GM23338 (cell line): ENCODE results near the gene WNK2. TPM values are rescaled to one million over a fixed set of nuclear protein-coding genes. Genes with fewer than 3 reads are reported as not detected.

Source experiments
- ATAC-seq: fragments of 200-7000 bp; cut with Tn5 transposase; 3 replicates; pipeline ENCODE4 v1.9.1; 2020
- DNase-seq: peaks from one replicate; pipeline ENCODE4 v3.0.0-alpha.2; 2015; ENCODE audit warnings: low spot score
- H2AFZ ChIP-seq: fragments of 200-600 bp; sonication (generic); 2 replicates; pipeline ENCODE4 v1.8.0; 2016; ENCODE audit warnings: antibody characterized with exemption, mild to moderate bottlenecking, moderate library complexity
- H3F3A ChIP-seq: fragments of 200-600 bp; sonication (generic); replicated peaks from 2 replicates; pipeline ENCODE4 v1.8.0; 2017; ENCODE audit warnings: antibody characterized with exemption, mixed run types, low read depth
- H3K27ac ChIP-seq: fragments of 200-600 bp; sonication (generic); 2 replicates; pipeline ENCODE4 v1.6.1; 2016; ENCODE audit warnings: low read depth
- H3K27me3 ChIP-seq: fragments of 200-600 bp; sonication (generic); 2 replicates; pipeline ENCODE4 v1.8.0; 2016; ENCODE audit warnings: mild to moderate bottlenecking, mixed run types, moderate library complexity; ENCODE audit not compliant: insufficient read depth
- H3K36me3 ChIP-seq: fragments of 200-600 bp; sonication (generic); 2 replicates; pipeline ENCODE4 v1.8.0; 2016; ENCODE audit warnings: mild to moderate bottlenecking; ENCODE audit not compliant: insufficient read depth
- H3K4me1 ChIP-seq: fragments of 200-600 bp; sonication (generic); 2 replicates; pipeline ENCODE4 v1.8.0; 2016; ENCODE audit warnings: mild to moderate bottlenecking, moderate library complexity; ENCODE audit not compliant: insufficient read depth
- H3K4me2 ChIP-seq: fragments of 200-600 bp; sonication (generic); 2 replicates; pipeline ENCODE4 v1.7.1; 2017; ENCODE audit warnings: mixed run types
- H3K4me3 ChIP-seq: fragments of 200-600 bp; sonication (generic); 2 replicates; pipeline ENCODE4 v1.6.1; 2016; ENCODE audit warnings: mixed run types
- H3K79me2 ChIP-seq: fragments of 200-600 bp; sonication (generic); replicated peaks from 2 replicates; pipeline ENCODE4 v1.8.0; 2017; ENCODE audit warnings: mild to moderate bottlenecking; ENCODE audit not compliant: insufficient read depth
- H3K9me2 ChIP-seq: fragments of 200-600 bp; sonication (generic); 2 replicates; pipeline ENCODE4 v1.8.0; 2017; ENCODE audit not compliant: insufficient read depth
- H4K20me1 ChIP-seq: fragments of 200-600 bp; sonication (generic); replicated peaks from 2 replicates; pipeline ENCODE4 v1.8.0; 2017; ENCODE audit warnings: mild to moderate bottlenecking; ENCODE audit not compliant: insufficient read depth
- H3K27ac Mint-ChIP-seq: 2 replicates; pipeline ENCODE4 v1.8.0; 2020; ENCODE audit warnings: inconsistent platforms, mild to moderate bottlenecking, moderate library complexity, mixed read lengths
- H3K27me3 Mint-ChIP-seq: 3 replicates; pipeline ENCODE4 v1.8.0; 2022; ENCODE audit warnings: low read depth, mild to moderate bottlenecking, moderate library complexity, mixed read lengths, inconsistent platforms; ENCODE audit not compliant: insufficient read depth, poor library complexity
- H3K36me3 Mint-ChIP-seq: 3 replicates; pipeline ENCODE4 v1.8.0; 2021; ENCODE audit warnings: low read depth, mild to moderate bottlenecking, inconsistent platforms, moderate library complexity, mixed read lengths
- H3K4me1 Mint-ChIP-seq: 3 replicates; pipeline ENCODE4 v1.8.0; 2020; ENCODE audit warnings: mild to moderate bottlenecking, inconsistent platforms, mixed read lengths
- H3K4me3 Mint-ChIP-seq: 3 replicates; pipeline ENCODE4 v1.8.0; 2021; ENCODE audit warnings: moderate library complexity, mild to moderate bottlenecking, inconsistent platforms, mixed read lengths
- H3K9me3 Mint-ChIP-seq: 3 replicates; pipeline ENCODE4 v1.8.0; 2020; ENCODE audit warnings: moderate library complexity, mild to moderate bottlenecking, inconsistent platforms, mixed read lengths
- CREB1 ChIP-seq: fragments of 250-450 bp; sonication (Bioruptor Pico); IDR thresholded peaks from 2 replicates; pipeline ENCODE4 v1.5.0; 2020; ENCODE audit warnings: low read depth, mild to moderate bottlenecking, moderate library complexity
- EZH2 ChIP-seq: fragments of 200-600 bp; sonication (generic); IDR thresholded peaks from one replicate; pipeline ENCODE4 v1.8.0; 2017; ENCODE audit warnings: antibody characterized with exemption, mild to moderate bottlenecking, low read depth; ENCODE audit not compliant: unreplicated experiment
- EZH2phosphoT487 ChIP-seq: fragments of 200-600 bp; sonication (generic); IDR thresholded peaks from one replicate; pipeline ENCODE4 v1.8.1; 2018; ENCODE audit warnings: antibody characterized with exemption; ENCODE audit not compliant: unreplicated experiment
- JUNB ChIP-seq: IDR thresholded peaks from one replicate; pipeline ENCODE4 v1.6.1; 2016; ENCODE audit warnings: antibody characterized with exemption; ENCODE audit not compliant: unreplicated experiment
- NANOG ChIP-seq: IDR thresholded peaks from 2 replicates; pipeline ENCODE4 v1.6.1; 2016; ENCODE audit warnings: antibody characterized with exemption, borderline replicate concordance
- POLR2AphosphoS5 ChIP-seq: IDR thresholded peaks from 2 replicates; pipeline ENCODE4 v1.6.1; 2016; ENCODE audit warnings: antibody characterized with exemption, low read depth
- STAT1 ChIP-seq: IDR thresholded peaks from one replicate; pipeline ENCODE4 v1.6.1; 2016; ENCODE audit warnings: antibody characterized with exemption; ENCODE audit not compliant: unreplicated experiment
- ZNF114 ChIP-seq: fragments of 250-450 bp; sonication (Bioruptor Pico); IDR thresholded peaks from 2 replicates; pipeline ENCODE4 v1.5.0; 2020; ENCODE audit warnings: mild to moderate bottlenecking, moderate library complexity
- ZNF331 ChIP-seq: fragments of 250-450 bp; sonication (Bioruptor Pico); IDR thresholded peaks from 2 replicates; pipeline ENCODE4 v1.5.0; 2020; ENCODE audit warnings: low read depth, mild to moderate bottlenecking, moderate library complexity
- polyA plus RNA-seq: library from polyadenylated mRNA; unstranded; fragments of >200 nt; fragmentation: Nextera tagmentation; extraction: Ambion mirVana; gene quantifications from 2 replicates; pipeline ENCODE4 v1.2.1, GENCODE V29; 2016
- total RNA-seq: library from RNA; depleted of rRNA; stranded (reverse); fragments of >200 nt; shearing (Covaris generic); gene quantifications from 2 replicates; pipeline ENCODE4 v1.2.3, GENCODE V29; 2014
- TF ChIP-seq, protein P1 (sequence below): IDR thresholded peaks from 2 replicates; pipeline ENCODE4 v1.6.1; 2016; ENCODE audit warnings: antibody characterized with exemption
- TF ChIP-seq, protein P2 (sequence below): fragments of 250-450 bp; sonication (Bioruptor Pico); IDR thresholded peaks from 2 replicates; pipeline ENCODE4 v1.5.0; 2020; ENCODE audit warnings: mild to moderate bottlenecking, moderate library complexity
- TF ChIP-seq, protein P3 (sequence below): IDR thresholded peaks from one replicate; pipeline ENCODE4 v1.6.1; 2018; ENCODE audit warnings: antibody characterized with exemption; ENCODE audit not compliant: unreplicated experiment
- TF ChIP-seq, protein P4 (sequence below), 2 experiments: fragments of 200-600 bp in 1 of 2; sonication (generic) in 1 of 2; conservative IDR thresholded peaks; 2 replicates each; pipeline versions ENCODE4 v1.5.1 to v1.6.1; 2016 to 2017; ENCODE audit warnings: antibody characterized with exemption in 2 of 2, low read depth in 2 of 2, mild to moderate bottlenecking in 2 of 2, moderate library complexity in 1 of 2

WNK2 gene
- total and polyA plus RNA-seq, 2 experiments from 2014 or later, result 56.4 to 102 TPM

DNA sequence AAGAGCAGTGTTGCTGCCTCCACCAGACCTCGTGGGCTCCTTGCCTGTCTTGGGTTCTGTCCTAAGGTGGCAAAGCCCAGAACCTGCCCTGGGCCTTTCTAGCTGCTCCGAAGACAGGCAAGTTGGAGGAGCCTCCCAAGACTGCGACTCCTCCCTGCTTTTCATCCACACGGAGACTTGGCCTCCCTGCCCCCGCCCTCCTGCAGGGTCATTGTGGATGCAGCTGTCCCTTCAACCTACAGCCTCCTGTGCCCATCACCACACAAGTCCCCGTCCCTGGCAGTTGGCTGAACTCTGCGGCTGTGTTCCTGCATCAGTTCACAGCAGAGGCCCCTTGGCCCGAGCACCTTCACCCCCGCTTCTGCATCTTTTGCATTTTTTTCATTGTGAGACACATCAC is 59.2 kb downstream of the WNK2 start:
- peaks cover 9% of the 10 kb centered on the region for H3K27me3 Mint-ChIP-seq
- Histone ChIP-seq H3K4me1 (no peaks in the 10 kb centered on the region), H3K4me2 (no peak overlapping the region), H3K27ac (no peak overlapping the region), H3K79me2 (no peaks in the 10 kb centered on the region), H2AFZ (no peak overlapping the region), H3K9me2 (no peaks in the 10 kb centered on the region), H3K27me3 (no peaks in the 10 kb centered on the region), H3F3A (no peaks in the 10 kb centered on the region), H4K20me1 (0 out of 2 replicates have a peak, but pooled peaks cover 6% of the 10 kb centered on the region), H3K36me3 (no peaks in the 10 kb centered on the region; the same call in 1 of the 2 replicates), H3K4me3 (no peak overlapping the region)
- H3K36me3 Mint-ChIP-seq, result peaks cover 17% of the 10 kb centered on the region
- no peak for TF ChIP-seq JUNB
- no peak for TF ChIP-seq ZNF114
- TF ChIP-seq, protein P1, sequence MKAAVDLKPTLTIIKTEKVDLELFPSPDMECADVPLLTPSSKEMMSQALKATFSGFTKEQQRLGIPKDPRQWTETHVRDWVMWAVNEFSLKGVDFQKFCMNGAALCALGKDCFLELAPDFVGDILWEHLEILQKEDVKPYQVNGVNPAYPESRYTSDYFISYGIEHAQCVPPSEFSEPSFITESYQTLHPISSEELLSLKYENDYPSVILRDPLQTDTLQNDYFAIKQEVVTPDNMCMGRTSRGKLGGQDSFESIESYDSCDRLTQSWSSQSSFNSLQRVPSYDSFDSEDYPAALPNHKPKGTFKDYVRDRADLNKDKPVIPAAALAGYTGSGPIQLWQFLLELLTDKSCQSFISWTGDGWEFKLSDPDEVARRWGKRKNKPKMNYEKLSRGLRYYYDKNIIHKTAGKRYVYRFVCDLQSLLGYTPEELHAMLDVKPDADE, result no peak
- TF ChIP-seq POLR2AphosphoS5, result no peak
- TF ChIP-seq STAT1, result no peak
- TF ChIP-seq, protein P2, sequence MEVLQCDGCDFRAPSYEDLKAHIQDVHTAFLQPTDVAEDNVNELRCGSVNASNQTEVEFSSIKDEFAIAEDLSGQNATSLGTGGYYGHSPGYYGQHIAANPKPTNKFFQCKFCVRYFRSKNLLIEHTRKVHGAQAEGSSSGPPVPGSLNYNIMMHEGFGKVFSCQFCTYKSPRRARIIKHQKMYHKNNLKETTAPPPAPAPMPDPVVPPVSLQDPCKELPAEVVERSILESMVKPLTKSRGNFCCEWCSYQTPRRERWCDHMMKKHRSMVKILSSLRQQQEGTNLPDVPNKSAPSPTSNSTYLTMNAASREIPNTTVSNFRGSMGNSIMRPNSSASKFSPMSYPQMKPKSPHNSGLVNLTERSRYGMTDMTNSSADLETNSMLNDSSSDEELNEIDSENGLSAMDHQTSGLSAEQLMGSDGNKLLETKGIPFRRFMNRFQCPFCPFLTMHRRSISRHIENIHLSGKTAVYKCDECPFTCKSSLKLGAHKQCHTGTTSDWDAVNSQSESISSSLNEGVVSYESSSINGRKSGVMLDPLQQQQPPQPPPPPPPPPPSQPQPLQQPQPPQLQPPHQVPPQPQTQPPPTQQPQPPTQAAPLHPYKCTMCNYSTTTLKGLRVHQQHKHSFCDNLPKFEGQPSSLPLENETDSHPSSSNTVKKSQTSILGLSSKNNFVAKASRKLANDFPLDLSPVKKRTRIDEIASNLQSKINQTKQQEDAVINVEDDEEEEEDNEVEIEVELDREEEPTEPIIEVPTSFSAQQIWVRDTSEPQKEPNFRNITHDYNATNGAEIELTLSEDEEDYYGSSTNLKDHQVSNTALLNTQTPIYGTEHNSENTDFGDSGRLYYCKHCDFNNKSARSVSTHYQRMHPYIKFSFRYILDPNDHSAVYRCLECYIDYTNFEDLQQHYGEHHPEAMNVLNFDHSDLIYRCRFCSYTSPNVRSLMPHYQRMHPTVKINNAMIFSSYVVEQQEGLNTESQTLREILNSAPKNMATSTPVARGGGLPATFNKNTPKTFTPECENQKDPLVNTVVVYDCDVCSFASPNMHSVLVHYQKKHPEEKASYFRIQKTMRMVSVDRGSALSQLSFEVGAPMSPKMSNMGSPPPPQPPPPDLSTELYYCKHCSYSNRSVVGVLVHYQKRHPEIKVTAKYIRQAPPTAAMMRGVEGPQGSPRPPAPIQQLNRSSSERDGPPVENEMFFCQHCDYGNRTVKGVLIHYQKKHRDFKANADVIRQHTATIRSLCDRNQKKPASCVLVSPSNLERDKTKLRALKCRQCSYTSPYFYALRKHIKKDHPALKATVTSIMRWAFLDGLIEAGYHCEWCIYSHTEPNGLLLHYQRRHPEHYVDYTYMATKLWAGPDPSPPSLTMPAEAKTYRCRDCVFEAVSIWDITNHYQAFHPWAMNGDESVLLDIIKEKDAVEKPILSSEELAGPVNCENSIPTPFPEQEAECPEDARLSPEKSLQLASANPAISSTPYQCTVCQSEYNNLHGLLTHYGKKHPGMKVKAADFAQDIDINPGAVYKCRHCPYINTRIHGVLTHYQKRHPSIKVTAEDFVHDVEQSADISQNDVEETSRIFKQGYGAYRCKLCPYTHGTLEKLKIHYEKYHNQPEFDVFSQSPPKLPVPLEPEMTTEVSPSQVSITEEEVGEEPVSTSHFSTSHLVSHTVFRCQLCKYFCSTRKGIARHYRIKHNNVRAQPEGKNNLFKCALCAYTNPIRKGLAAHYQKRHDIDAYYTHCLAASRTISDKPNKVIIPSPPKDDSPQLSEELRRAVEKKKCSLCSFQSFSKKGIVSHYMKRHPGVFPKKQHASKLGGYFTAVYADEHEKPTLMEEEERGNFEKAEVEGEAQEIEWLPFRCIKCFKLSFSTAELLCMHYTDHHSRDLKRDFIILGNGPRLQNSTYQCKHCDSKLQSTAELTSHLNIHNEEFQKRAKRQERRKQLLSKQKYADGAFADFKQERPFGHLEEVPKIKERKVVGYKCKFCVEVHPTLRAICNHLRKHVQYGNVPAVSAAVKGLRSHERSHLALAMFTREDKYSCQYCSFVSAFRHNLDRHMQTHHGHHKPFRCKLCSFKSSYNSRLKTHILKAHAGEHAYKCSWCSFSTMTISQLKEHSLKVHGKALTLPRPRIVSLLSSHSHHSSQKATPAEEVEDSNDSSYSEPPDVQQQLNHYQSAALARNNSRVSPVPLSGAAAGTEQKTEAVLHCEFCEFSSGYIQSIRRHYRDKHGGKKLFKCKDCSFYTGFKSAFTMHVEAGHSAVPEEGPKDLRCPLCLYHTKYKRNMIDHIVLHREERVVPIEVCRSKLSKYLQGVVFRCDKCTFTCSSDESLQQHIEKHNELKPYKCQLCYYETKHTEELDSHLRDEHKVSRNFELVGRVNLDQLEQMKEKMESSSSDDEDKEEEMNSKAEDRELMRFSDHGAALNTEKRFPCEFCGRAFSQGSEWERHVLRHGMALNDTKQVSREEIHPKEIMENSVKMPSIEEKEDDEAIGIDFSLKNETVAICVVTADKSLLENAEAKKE, result no peak
- TF ChIP-seq EZH2phosphoT487, result no peak
- no peak for TF ChIP-seq EZH2
- TF ChIP-seq CREB1 (CRISPR knock-in tag), result no peak
- TF ChIP-seq ZNF331 (CRISPR knock-in tag), result no peak
- TF ChIP-seq NANOG, result no peak
- TF ChIP-seq, protein P3, sequence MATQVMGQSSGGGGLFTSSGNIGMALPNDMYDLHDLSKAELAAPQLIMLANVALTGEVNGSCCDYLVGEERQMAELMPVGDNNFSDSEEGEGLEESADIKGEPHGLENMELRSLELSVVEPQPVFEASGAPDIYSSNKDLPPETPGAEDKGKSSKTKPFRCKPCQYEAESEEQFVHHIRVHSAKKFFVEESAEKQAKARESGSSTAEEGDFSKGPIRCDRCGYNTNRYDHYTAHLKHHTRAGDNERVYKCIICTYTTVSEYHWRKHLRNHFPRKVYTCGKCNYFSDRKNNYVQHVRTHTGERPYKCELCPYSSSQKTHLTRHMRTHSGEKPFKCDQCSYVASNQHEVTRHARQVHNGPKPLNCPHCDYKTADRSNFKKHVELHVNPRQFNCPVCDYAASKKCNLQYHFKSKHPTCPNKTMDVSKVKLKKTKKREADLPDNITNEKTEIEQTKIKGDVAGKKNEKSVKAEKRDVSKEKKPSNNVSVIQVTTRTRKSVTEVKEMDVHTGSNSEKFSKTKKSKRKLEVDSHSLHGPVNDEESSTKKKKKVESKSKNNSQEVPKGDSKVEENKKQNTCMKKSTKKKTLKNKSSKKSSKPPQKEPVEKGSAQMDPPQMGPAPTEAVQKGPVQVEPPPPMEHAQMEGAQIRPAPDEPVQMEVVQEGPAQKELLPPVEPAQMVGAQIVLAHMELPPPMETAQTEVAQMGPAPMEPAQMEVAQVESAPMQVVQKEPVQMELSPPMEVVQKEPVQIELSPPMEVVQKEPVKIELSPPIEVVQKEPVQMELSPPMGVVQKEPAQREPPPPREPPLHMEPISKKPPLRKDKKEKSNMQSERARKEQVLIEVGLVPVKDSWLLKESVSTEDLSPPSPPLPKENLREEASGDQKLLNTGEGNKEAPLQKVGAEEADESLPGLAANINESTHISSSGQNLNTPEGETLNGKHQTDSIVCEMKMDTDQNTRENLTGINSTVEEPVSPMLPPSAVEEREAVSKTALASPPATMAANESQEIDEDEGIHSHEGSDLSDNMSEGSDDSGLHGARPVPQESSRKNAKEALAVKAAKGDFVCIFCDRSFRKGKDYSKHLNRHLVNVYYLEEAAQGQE, result no peak
- TF ChIP-seq, protein P4, sequence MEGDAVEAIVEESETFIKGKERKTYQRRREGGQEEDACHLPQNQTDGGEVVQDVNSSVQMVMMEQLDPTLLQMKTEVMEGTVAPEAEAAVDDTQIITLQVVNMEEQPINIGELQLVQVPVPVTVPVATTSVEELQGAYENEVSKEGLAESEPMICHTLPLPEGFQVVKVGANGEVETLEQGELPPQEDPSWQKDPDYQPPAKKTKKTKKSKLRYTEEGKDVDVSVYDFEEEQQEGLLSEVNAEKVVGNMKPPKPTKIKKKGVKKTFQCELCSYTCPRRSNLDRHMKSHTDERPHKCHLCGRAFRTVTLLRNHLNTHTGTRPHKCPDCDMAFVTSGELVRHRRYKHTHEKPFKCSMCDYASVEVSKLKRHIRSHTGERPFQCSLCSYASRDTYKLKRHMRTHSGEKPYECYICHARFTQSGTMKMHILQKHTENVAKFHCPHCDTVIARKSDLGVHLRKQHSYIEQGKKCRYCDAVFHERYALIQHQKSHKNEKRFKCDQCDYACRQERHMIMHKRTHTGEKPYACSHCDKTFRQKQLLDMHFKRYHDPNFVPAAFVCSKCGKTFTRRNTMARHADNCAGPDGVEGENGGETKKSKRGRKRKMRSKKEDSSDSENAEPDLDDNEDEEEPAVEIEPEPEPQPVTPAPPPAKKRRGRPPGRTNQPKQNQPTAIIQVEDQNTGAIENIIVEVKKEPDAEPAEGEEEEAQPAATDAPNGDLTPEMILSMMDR (conservative IDR thresholded peaks at IDR 0.05; ENCODE audit: low read depth in 2 of 2), result no peak
- peak; percentile 45 for ATAC-seq
- H3K4me3 Mint-ChIP-seq, result no peak overlapping the region
- no peak for DNase-seq
- H3K4me1 Mint-ChIP-seq, result peaks cover 7% of the 10 kb centered on the region; the same call in 2 of the 3 replicates
- no peaks in the 10 kb centered on the region for H3K9me3 Mint-ChIP-seq
- peak overlapping the region; percentile 74; the same call in 1 of the 2 replicates for H3K27ac Mint-ChIP-seq
